Rectal smooth muscle tissue (tissue), 1 donor: Measurements from ENCODE around the gene PIGBOS1.

ENCODE experiments used
- H3K27ac ChIP-seq: one replicate; pipeline ENCODE4 v1.7.0; 2013; ENCODE audit warnings: low read depth, low read length, inconsistent platforms
- H3K27me3 ChIP-seq: one replicate; pipeline ENCODE4 v1.7.0; 2013; ENCODE audit warnings: low read length; ENCODE audit not compliant: control insufficient read depth, insufficient read depth
- H3K36me3 ChIP-seq: one replicate; pipeline ENCODE4 v1.7.0; 2013; ENCODE audit warnings: low read length; ENCODE audit not compliant: control insufficient read depth, insufficient read depth
- H3K4me1 ChIP-seq: one replicate; pipeline ENCODE4 v1.7.0; 2013; ENCODE audit warnings: low read length; ENCODE audit not compliant: control insufficient read depth, insufficient read depth
- H3K4me3 ChIP-seq: one replicate; pipeline ENCODE4 v1.7.0; 2013; ENCODE audit warnings: low read length
- H3K9ac ChIP-seq: one replicate; pipeline ENCODE4 v1.7.0; 2013; ENCODE audit warnings: low read length

Gene PIGBOS1

GRCh38 chr15:55279100-55279745 lies 39.7 kb downstream of the PIGBOS1 start:
- no peaks in the 10 kb centered on the region for H3K27me3 ChIP-seq
- H3K9ac ChIP-seq: no peak overlapping the region
- no peak overlapping the region for H3K27ac ChIP-seq
- H3K4me1 ChIP-seq: no peaks in the 10 kb centered on the region
- no peak overlapping the region for H3K4me3 ChIP-seq
- H3K36me3 ChIP-seq: no peaks in the 10 kb centered on the region

GRCh38 chr15:55277715-55278114 lies 41.2 kb downstream of the PIGBOS1 start:
- H3K36me3 ChIP-seq: no peaks in the 10 kb centered on the region
- no peak overlapping the region for H3K27ac ChIP-seq
- H3K27me3 ChIP-seq: no peaks in the 10 kb centered on the region
- H3K4me1 ChIP-seq: no peaks in the 10 kb centered on the region
- H3K9ac ChIP-seq: no peak overlapping the region
- H3K4me3 ChIP-seq: no peak overlapping the region

GRCh38 chr15:55277116-55277564 lies 41.8 kb downstream of the PIGBOS1 start:
- no peaks in the 10 kb centered on the region for H3K36me3 ChIP-seq
- no peak overlapping the region for H3K27ac ChIP-seq
- H3K4me1 ChIP-seq: no peaks in the 10 kb centered on the region
- no peak overlapping the region for H3K9ac ChIP-seq
- no peaks in the 10 kb centered on the region for H3K27me3 ChIP-seq
- H3K4me3 ChIP-seq: no peak overlapping the region

GRCh38 chr15:55276324-55276723 lies 42.6 kb downstream of the PIGBOS1 start:
- Histone ChIP-seq H3K27me3 (no peaks in the 10 kb centered on the region), H3K4me1 (no peaks in the 10 kb centered on the region), H3K36me3 (no peaks in the 10 kb centered on the region), H3K9ac (no peak overlapping the region), H3K27ac (no peak overlapping the region), H3K4me3 (no peak overlapping the region)

- H3K27ac ChIP-seq: no peak overlapping the region
- no peak overlapping the region for H3K9ac ChIP-seq
- H3K4me1 ChIP-seq: no peaks in the 10 kb centered on the region
- no peak overlapping the region for H3K4me3 ChIP-seq
- H3K36me3 ChIP-seq: no peaks in the 10 kb centered on the region
- no peaks in the 10 kb centered on the region for H3K27me3 ChIP-seq
These were observed 48.6 kb downstream of the PIGBOS1 start for GRCh38 chr15:55270291-55270690.

- H3K36me3 ChIP-seq: no peaks in the 10 kb centered on the region
- H3K27ac ChIP-seq: no peak overlapping the region
- no peaks in the 10 kb centered on the region for H3K27me3 ChIP-seq
- no peak overlapping the region for H3K9ac ChIP-seq
- no peak overlapping the region for H3K4me3 ChIP-seq
- H3K4me1 ChIP-seq: no peaks in the 10 kb centered on the region
These were observed 50.7 kb downstream of the PIGBOS1 start for GRCh38 chr15:55268176-55268695.

- H3K27me3 ChIP-seq: no peaks in the 10 kb centered on the region
- no peaks in the 10 kb centered on the region for H3K36me3 ChIP-seq
- H3K4me1 ChIP-seq: no peaks in the 10 kb centered on the region
- no peak overlapping the region for H3K4me3 ChIP-seq
- H3K27ac ChIP-seq: no peak overlapping the region
- H3K9ac ChIP-seq: no peak overlapping the region
These were observed 51.3 kb downstream of the PIGBOS1 start for GRCh38 chr15:55267401-55268175.
